LoVo (cell line): ENCODE measurements around the gene CAMK2A.

Experiments
- DNase-seq: peaks from one replicate; pipeline ENCODE4 v3.0.0-alpha.2; 2016; ENCODE audit warnings: low spot score

CAMK2A gene

DNA sequence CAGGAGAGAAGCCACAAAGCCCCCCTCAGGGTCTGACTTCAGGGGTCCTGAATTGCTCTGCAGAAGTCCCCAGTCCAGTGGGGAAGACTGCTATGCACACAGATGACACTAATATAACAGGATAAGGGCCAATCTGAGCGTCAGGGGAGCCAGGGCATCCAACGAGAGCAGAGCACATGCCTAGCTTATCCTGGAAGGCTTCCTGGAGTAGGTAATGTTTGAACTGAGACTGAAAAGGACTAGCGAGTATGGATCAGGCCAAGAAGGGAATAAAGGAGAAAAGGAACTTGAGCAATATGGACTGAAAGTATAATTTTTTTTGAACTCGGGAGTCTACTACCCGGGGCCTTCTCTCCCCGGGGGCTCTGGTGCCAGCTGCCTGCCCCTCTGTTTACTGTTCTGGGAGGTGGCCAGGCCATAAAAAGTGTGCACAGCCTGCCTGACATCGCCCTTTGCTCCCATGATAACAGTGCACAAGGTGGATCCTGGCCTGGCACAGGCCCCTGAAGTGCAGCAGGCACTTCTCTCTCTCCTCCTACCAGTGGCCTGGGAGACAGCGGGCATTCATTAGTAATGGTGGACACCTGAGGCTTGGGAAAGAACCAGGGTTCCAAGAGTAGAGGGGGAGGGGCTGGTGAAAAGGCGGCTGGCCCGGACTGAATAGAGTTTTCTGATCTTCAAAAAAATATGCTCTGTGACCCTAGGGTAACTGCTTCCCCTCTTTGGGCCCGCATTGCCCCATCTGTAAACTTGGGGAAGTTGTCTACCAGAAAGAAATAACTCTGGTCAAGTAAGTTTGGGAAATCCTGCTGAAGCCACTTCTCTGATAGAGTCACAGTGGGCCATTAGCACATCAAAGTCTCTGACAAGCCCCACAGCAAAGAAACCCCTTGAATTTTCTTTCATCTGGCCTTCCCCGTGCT, 104.3 kb downstream of the CAMK2A start:
- DNase-seq = peak; percentile 62

DNA sequence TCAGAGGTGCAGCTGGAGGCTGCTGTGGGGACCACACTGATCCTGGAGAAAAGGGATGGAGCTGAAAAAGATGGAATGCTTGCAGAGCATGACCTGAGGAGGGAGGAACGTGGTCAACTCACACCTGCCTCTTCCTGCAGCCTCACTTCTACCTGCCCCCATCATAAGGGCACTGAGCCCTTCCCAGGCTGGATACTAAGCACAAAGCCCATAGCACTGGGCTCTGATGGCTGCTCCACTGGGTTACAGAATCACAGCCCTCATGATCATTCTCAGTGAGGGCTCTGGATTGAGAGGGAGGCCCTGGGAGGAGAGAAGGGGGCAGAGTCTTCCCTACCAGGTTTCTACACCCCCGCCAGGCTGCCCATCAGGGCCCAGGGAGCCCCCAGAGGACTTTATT, 105.6 kb downstream of the CAMK2A start:
- DNase-seq = no peak

DNA sequence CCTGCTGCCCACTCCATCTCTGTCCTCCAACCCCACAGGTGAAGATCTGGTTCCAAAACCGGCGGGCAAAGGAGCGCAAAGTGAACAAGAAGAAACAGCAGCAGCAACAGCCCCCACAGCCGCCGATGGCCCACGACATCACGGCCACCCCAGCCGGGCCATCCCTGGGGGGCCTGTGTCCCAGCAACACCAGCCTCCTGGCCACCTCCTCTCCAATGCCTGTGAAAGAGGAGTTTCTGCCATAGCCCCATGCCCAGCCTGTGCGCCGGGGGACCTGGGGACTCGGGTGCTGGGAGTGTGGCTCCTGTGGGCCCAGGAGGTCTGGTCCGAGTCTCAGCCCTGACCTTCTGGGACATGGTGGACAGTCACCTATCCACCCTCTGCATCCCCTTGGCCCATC, 106.1 kb downstream of the CAMK2A start:
- no peak for DNase-seq

DNA sequence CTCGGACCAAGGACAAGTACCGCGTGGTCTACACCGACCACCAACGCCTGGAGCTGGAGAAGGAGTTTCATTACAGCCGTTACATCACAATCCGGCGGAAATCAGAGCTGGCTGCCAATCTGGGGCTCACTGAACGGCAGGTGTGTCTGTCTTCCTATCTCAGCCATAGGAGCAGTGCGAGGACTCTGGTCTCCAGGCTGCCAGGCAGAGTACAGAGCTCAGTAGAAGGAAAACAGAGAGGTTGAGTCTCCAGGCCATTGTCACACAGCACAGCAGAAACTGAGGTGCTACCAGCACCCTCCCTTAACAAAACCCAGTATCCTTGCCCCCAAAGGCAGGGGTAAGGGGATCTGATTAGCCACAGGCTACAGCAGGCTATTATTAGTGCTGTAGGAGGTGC, 106.8 kb downstream of the CAMK2A start:
- DNase-seq = no peak

DNA sequence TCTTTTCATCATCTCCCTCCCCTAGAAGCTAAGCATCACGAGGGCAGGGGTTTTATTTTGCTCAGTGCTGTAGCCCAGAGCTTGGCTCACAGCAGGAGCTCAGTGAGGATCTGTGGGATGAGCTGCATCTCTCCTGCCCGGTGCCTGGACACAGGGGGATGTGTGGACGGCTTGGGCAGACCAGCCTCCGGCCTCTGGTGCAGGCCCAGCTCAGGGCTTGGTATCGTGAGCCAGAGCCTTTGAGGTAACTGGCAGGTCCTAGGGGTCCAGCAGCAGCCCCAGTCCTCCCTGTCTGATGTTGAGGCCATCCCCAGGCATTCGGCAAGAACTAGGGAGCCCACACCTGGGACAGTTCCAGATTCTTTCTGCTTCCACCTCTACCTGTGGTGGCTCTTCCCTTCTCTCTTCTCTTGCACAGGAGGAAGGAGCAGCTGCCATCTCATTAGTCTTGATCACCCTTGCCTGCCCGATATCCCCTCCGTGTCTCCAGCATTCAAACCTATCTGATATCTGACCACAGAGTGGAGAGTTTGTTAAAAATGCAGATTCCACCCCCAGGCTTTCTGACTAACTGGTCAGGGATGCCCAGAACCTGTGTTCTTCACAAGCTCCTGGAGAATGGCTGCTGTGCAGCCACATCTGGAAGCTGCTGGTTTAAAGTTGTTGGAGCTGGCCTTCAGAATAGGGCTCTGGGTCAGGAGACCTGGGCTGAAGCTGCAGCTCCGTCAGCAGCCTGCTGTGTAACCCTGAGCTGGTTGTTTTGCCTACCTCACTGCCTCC, 107.6 kb downstream of the CAMK2A start:
- DNase-seq = no peak

DNA sequence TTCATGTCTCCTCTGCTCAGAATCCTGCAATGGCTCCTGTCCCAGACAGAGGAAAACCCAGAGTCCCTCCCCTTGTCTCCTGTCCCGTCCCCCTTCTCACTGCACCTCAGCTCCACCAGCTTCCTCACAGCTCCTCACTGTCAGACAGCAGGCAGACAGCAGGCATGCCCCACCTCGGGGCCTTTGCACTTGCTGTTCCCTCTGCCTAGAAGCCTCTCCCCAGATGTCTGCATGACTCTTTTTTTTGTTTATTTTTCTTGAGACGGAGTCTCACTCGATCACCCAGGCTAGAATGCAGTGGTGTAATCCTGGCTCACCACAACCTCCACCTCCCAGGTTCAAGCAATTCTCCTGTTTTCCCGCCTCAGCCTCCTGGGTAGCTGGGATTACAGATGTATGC, 108.5 kb downstream of the CAMK2A start:
- no peak for DNase-seq

DNA sequence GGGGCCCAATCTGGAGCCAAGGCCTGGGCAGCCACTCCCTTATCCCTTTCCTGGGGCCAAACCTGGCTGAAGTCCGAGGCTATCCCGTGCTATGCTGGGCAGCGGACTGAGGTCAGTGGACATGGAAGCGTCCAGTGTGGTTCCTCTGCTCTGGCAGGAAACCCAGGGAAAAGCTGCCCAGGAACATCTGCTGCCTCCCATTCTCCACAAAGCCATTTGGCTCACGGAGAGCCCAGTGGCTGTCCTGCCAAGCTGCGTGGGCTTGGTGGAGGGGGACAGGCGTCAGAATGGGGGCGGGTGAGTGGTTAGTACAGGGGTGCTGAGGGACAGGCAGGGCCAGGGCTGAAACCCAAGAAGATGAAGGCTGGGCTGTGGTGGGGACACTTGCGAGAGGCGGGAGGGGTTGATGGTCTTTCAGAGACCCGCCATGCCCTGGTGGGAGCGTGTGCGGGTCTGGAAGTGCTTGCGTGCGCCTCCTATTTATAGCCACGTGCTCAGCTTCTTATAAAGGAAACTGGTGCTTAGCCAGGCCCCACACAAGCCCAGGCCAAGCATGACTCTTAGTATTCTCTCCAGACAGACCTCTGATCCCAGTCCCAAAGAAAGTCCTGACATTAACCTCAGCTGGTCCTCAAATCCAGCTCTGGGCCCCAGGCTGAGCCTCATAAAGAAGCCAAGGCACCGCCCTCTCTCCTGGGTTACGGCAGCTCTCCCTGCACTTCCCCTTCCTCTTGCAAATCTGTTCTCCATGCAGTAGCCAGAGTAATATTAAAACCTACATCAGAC, 109.1 kb downstream of the CAMK2A start:
- DNase-seq = no peak

DNA sequence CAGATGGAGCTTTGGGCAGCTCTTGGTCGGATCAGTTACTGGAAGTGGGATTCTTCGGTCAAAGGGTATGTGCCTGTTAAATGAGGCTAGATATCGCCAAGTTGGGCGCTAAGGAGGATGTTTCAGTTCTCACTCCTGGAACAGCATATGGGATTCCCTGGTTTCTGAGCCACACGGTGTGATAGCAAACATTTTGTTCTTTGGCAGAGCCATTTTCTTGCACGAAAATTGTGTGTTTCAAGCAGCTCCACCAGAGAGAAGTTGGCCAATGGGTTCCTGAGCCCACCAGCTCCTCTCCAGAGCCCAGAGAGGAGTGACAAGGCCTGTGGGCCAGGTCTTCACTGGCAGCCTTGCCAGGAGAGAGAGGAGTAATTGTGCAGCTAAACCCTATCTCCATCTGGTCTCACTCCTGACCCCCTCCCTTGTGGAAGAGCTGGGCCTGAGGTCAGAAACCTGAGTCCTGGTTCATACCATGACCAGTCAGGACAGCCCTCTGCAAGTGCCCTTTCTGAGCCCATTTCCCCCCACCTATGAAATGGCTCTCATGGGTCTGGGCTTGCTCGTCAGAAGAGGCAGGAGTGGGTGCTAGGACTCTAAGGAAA, 110.5 kb downstream of the CAMK2A start:
- no peak for DNase-seq

DNA sequence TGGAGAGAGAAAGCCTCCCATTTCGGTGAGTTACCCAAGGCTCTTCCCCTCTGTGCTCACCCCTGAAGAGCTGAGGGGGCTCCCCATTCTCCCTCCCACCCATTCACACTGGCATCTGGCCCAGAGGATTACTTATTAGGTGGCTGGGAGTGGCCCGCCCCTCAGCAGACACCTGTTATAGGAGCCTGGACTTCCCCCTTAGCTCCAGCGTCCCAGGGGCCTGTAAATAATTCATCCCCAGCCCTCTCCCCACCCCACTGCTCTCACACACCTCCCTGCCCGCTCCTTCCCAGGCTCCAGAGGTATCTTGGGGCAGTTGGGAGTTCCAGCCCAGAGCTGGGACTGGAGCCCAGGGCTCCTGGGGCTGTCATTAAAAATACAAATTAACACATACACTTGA, 111.3 kb downstream of the CAMK2A start:
- no peak for DNase-seq

DNA sequence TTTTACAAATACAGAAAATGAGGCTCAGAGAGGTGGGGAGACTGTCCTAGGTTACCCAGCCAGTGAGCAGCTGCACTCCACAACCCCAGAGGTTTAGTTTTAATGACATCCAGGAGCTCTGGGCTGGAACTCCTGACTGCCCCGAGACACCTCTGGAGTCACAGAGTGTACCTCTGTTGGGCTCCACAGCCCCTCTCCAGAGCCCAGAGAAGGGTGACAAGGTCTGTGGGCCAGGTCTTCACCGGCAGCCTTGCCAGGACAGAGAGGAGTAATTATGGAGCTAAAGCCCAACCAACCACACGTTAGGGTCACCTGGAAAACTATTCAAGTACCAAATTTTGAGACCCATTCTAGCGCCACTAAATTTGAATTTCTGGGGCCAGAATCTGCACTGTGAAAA, 111.9 kb downstream of the CAMK2A start:
- no peak for DNase-seq

DNA sequence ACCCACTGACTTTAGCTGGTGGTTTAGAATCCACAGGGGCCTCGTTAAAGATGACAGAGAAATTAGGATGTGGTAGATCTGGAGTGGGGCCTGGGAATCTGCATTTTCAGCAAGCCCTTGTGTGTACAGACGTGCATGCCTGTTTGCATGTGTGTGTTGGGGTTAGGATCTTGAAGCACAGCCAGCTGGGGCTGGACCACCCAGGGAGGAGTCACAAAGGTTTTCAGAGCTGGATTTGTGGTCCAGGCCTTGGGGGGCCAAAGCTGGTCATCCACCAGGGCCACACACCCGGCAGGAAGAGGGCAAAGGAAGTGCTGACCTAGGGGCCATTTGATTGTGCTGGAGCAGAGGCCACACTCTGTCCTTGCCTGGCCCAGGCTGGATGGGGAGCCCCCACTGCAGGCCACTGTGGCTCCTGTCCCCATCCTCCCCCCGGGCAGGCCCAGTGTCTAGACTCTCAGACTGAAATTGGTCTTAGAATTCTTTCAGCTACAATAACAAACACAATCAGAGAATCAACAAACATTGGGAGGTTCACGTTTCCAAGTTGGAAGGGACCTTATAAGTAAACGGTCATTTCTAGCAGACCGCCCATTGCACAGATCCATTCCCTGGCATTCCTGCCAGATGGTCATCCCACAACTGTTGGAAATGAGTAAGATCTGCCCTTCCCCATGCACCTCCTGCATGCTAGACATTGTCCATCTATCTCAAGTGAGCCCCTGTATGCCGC, 112.7 kb downstream of the CAMK2A start:
- no peak for DNase-seq

DNA sequence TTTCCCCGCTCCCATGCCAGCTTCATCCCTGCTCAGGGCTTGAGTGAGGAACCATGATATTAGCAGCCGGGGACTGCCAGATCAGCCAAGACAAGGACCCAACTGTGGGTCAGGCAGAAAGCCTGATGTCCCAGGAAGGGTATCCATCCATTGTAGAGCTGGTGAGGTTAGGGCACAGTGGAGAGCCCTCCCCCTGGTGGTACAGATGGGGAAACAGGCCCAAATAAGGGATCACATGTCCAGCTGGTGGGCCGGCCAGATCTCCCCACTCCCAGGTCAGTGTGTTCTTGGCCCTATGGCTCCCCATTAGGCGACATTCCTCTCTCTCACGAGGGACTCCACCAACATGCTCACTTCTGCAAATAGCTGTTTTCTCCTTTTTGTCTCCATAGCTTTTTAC, 114.0 kb downstream of the CAMK2A start:
- DNase-seq = peak; percentile 24

DNA sequence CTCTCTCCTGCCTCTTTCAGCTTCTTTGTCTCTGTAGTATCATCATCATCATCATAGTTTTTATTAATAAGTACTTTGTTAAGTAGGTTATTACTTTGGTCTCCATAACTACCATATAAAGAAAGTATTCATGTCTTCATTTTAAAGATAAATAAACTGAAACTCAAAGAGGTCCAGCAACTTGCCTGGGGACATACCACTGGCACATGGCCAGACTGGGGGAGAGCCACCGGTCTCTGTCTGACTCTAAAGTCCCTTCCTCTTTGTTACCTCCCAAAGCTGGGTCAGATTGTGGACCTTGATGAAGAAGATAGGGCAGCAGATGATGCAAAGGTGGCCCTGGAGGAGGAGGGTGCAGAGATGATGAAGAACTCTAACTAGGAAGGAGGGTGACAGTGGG, 114.5 kb downstream of the CAMK2A start:
- no peak for DNase-seq

DNA sequence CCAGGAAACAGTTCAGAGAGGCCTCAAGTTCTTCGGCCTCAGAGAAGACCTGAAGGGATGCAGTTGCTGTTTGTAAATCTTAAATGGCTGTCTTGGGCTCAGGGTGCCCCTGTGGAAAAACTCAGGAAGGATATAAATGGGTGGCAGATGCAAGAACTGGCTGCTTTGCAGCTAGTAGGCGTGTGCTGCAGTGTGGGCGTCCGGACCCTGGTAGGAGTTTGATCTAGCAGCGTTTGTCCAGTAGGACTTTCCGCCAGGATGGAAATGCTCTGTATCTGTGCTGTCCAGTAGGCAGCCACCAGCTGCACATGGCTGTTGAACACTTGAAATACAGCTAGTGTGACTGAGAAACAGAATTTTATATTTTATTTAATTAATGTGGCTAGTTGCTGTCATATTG, 115.3 kb downstream of the CAMK2A start:
- no peak for DNase-seq

DNA sequence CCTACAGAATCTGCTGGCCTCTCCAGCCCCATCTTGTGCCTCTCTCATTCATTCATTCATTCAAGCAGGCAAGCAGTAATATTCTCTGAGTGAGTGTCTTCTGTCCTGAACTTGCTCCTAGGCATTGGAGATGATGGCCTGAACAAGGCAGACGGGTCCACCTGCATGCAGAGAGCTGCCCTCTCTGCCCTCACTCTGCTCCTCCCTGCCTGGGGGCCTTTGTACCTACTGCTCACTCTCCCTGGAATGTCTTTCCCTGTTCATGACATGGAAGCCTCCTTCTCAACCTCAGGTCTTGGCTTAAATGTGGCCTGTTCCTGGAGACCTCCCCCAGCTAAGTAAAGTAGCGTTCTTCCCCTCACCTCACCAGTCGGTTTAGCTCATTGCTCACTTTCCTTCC, 116.4 kb downstream of the CAMK2A start:
- DNase-seq = no peak

DNA sequence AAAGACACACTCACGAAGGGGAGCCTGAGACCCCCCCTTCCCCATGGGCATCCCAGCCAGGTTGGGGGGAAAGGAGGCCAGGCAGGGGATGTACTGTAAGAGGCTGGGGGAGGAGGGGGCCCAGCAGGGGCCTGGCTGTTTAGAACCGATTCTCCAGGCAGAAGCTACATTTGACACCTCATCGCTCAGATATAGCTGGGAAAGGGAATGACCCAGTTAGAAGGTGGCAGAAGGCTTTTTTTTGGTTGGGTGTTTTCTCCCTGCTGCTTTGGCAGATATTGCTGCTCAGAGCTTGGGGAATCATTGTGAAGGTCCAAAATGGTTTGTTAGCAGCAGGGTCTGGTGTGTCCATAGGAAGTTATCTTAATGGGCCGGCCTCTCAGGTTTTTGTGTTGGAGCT, 117.0 kb downstream of the CAMK2A start:
- DNase-seq = no peak

DNA sequence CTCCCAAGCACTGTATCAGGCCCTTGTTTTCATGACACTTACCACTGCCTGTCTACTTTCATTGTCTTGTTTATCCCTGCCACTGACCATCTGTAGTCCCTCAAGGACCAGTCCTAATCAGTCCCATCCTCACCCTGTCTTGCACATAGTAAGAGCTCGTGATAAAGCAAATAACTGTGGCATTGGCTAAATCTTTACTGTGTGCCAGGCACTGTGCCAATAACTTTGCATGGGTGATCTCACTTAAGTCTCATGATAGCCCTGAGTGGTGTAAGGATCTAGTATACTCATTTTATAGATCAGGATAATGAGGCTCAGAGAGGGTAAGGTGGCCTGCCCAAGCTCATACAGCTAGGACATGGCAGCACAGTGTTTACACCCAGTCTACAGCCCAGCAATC, 117.4 kb downstream of the CAMK2A start:
- no peak for DNase-seq
